GM18499 (cell line): ENCODE results near the gene THSD7B.

Source experiments
- ATAC-seq: cut with Tn5 transposase; IDR thresholded peaks from one replicate; pipeline ENCODE4 v1.9.1; 2021; ENCODE audit warnings: moderate number of reproducible peaks; ENCODE audit not compliant: insufficient read depth, unreplicated experiment

THSD7B gene

GRCh38 chr2:137715731-137716191 lies 950.4 kb downstream of the THSD7B start:
- ATAC-seq: no peak

GRCh38 chr2:137718786-137719185 lies 953.4 kb downstream of the THSD7B start:
- ATAC-seq: no peak

- no peak for ATAC-seq
These were observed 956.4 kb downstream of the THSD7B start for GRCh38 chr2:137721733-137722132.

- ATAC-seq: no peak
These were observed 959.6 kb downstream of the THSD7B start for GRCh38 chr2:137724912-137725311.
